ENCODE results near the gene SERPINE1. TPM values are rescaled to one million over a fixed set of nuclear protein-coding genes. Genes with fewer than 3 reads are reported as not detected.
"Not testable (repeated sequence)": the region's sequence is repeated elsewhere in the genome, so short reads cannot be mapped to it uniquely, and the experiment has no call there.

Gene SERPINE1
- total RNA-seq, 1 experiment from 2014 or later = 42.4 TPM

DNA sequence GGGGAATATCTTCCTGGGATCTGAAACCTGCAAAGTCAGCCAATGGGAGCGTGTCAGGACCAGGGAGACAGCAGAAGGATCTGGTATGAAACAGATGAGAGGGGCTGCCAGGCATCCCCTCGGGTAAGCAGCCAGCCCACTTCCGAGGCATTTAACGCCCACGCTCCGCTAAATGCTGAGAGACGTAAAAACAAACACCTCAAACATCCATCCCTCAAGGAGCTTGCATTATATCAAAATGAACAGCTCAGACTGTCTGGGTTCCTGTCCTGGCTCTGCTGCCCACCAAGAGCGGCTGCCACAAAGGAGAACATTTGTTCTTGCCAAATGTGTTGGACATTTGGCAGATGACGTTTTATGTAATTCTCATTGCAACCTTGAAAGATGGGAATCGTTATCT, 7.0 kb upstream of the SERPINE1 start:
- no peak for DNase-seq (ENCODE audit: low read depth)
- in situ Hi-C loops (cut with HindIII; ENCODE audit: low pct_unique_long_range_greater_than_20kb, low sequenced_read_pairs) = no loop called here

DNA sequence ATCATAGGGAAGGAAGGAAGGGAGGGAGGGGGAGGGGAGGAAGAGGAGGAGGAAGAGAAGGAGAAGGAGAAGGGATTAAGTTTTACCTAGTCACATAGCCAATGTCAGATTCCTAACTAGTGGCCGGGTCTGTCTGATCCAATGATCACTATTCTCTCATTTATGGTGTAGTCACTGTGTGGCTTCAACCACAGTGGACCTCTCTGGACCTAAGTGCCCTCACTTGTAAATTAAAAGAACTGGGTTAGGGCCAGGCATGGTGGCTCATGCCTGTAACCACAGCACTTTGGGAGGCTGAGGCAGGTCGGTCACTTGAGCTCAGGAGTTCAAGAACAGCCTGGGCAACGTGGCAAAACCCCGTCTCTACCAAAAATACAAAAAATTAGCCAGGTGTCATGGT, 6.6 kb upstream of the SERPINE1 start:
- in situ Hi-C loops (cut with HindIII; ENCODE audit: low pct_unique_long_range_greater_than_20kb, low sequenced_read_pairs) = no loop called here
- DNase-seq (ENCODE audit: low read depth) = no peak

- in situ Hi-C loops (cut with HindIII; ENCODE audit: low pct_unique_long_range_greater_than_20kb, low sequenced_read_pairs); DNase-seq (ENCODE audit: low read depth): not testable (repeated sequence)
These were observed 5.3 kb upstream of the SERPINE1 start for GRCh38 chr7:101121631-101121990.

- DNase-seq (ENCODE audit: low read depth) = peak; percentile 90
- in situ Hi-C loops (cut with HindIII; ENCODE audit: low pct_unique_long_range_greater_than_20kb, low sequenced_read_pairs) = no loop called here
These were observed 4.6 kb upstream of the SERPINE1 start for GRCh38 chr7:101121991-101122932.

DNA sequence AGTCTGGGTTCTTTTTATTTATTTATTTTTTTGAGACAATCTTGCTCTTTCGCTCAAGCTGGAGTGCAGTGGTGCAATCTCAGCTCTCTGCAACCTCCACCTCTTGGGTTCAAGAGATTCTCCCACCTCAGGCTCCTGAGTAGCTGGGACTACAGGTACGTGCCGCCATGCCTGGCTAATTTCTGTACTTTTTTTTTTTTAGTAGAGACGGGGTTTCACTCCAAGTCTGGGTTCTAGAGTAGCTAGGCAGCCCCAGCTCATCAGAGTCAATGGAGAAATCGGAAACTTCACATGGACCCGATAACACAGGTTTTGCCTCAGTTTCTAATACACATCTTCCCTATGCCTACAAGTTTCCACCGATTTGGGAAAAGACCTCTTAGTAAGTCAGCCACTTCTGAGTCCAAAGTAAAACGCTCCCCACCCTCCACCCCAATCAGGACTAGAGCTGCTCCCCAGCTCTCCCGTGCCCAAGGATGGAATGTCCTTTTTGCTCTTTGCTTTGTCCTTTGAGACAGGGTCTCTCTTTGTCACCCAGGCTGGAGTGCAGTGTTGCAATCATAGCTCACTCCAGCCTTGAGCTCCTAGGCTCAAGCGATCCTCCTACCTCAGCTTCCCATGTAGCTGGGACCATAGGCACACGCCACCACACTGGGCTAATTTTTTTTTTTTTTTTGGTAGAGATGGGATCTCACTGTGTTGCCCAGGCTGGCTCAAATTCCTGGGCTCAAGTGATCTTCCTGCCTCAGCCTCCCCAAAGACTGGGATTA, 3.8 kb upstream of the SERPINE1 start:
- no peak for DNase-seq (ENCODE audit: low read depth)
- in situ Hi-C loops (cut with HindIII; ENCODE audit: low pct_unique_long_range_greater_than_20kb, low sequenced_read_pairs) = no loop called here

DNA sequence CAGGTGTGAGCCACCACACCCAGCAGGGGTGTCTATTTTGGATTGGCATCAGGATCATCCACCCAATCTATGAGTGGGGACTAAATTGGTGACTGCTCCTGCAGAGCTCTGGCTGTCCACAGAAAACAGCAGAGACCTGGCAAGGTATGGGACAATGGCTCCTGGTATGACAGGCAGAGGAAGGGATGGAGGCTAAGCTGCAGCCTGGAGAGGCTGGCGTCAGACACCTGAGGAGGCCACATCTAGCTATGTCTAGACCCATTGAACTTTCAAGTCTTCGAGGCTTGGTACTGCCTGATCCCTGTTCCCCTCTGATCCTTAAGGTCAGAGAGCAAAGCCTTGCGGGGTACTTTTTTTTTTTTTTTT, 3.2 kb upstream of the SERPINE1 start:
- in situ Hi-C loops (cut with HindIII; ENCODE audit: low pct_unique_long_range_greater_than_20kb, low sequenced_read_pairs) = no loop called here
- no peak for DNase-seq (ENCODE audit: low read depth)

- in situ Hi-C loops (cut with HindIII; ENCODE audit: low pct_unique_long_range_greater_than_20kb, low sequenced_read_pairs) = no loop called here
- DNase-seq (ENCODE audit: low read depth) = peak; percentile 75
These were observed 2.4 kb upstream of the SERPINE1 start for GRCh38 chr7:101124376-101125056.

- peak; percentile 96 for DNase-seq (ENCODE audit: low read depth)
- in situ Hi-C loops (cut with HindIII; ENCODE audit: low pct_unique_long_range_greater_than_20kb, low sequenced_read_pairs) = no loop called here
These were observed 784 bp upstream of the SERPINE1 start for GRCh38 chr7:101125989-101126650.

DNA sequence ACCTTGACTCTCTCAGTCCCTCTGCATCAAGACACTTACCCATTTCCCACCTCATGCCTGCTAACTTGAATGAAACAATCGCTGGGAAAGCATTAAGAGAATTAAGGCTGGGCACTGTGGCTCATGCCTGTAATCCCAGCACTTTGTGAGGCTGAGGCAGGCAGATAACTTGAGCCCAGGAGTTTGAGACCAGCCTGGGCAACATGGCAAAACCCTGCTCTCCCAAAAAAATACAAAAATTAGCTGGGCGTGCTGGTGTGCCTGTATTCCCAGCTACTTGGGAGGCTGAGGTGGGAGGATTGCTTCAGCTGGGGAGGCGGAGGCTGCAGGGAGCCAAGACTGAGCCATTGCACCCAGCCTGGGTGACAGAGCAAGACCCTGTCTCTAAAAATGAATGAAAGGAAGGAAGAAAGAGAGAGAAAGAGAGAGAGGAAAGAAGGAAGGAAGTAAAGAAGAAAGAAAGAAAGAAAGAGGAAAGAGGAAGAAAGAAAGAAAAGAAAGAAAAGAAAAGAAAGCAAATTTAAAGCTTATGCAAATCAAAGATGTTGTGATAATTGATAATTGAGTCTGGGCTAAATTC, 646 bp downstream of the SERPINE1 start:
- in situ Hi-C loops (cut with HindIII; ENCODE audit: low pct_unique_long_range_greater_than_20kb, low sequenced_read_pairs) = no loop called here

GRCh38 chr7:101128040-101128834, 1.3 kb downstream of the SERPINE1 start:
- in situ Hi-C loops (cut with HindIII; ENCODE audit: low pct_unique_long_range_greater_than_20kb, low sequenced_read_pairs) = no loop called here
- no peak for DNase-seq (ENCODE audit: low read depth)

More for the DNA sequence above, 646 bp downstream of the SERPINE1 start:
- no peak for DNase-seq (ENCODE audit: low read depth)

DNA sequence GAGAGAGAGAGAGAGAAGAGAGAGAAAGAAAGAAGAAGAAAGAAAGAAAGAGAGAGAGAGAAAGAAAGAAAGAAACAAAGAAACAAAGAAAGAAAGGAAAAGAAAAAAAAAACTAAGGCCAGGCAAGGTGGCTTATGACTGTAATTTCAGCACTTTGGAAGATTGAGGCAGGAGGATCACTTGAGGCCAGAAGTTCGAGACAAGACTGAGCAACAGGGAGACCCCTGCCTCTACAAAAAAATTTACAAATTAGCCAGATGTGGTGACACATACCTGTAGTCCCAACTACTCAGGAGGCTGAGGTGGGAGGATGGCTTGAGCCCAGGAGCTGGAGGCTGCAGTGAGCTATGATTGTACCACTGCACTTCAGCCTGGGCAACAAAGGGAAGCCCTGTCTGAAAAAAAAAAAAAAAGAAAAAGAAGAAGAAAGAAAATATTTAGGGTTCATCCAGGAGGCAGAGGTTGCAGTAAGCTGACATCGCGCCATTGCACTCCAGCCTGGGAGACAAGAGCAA, 2.8 kb downstream of the SERPINE1 start:
- in situ Hi-C loops (cut with HindIII; ENCODE audit: low pct_unique_long_range_greater_than_20kb, low sequenced_read_pairs) = no loop called here
- DNase-seq (ENCODE audit: low read depth) = no peak

GRCh38 chr7:101132626-101133600, 6.0 kb downstream of the SERPINE1 start:
- in situ Hi-C loops (cut with HindIII; ENCODE audit: low pct_unique_long_range_greater_than_20kb, low sequenced_read_pairs); DNase-seq (ENCODE audit: low read depth): not testable (repeated sequence)

DNA sequence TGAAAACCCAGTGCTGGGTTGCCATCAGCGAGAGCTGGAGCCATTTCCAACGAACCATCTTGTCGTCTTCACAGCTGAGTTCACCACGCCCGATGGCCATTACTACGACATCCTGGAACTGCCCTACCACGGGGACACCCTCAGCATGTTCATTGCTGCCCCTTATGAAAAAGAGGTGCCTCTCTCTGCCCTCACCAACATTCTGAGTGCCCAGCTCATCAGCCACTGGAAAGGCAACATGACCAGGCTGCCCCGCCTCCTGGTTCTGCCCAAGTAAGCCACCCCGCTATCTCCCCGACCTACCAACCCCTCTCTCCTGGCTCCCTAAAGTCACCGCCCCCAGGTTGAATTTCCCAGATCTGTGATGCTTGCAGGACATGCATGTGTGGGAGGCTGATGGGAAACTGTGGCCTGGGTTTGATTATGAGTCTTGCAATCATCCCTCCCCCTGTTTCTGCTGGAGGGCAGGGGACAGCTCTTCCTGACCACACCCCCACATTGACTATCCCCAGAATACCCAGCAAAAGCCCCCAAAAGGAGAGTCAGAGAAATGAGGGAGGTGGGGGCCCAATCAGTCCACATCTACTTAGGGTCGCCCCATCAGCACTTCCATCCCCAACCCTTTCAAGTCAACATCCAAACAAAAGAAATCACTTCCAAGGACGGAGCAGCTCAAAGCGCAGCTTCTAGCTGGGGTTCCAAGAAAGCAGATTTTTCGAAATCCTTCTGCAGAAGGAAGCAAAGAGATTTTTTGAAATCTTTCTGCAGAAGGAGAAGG, 6.9 kb downstream of the SERPINE1 start:
- no peak for DNase-seq (ENCODE audit: low read depth)
- in situ Hi-C loops (cut with HindIII; ENCODE audit: low pct_unique_long_range_greater_than_20kb, low sequenced_read_pairs) = no loop called here

GRCh38 chr7:101134399-101134980, 7.6 kb downstream of the SERPINE1 start:
- in situ Hi-C loops (cut with HindIII; ENCODE audit: low pct_unique_long_range_greater_than_20kb, low sequenced_read_pairs) = no loop called here

GRCh38 chr7:101137651-101138212, 10.8 kb downstream of the SERPINE1 start:
- in situ Hi-C loops (cut with HindIII; ENCODE audit: low pct_unique_long_range_greater_than_20kb, low sequenced_read_pairs) = no loop called here

More at GRCh38 chr7:101134399-101134980, 7.6 kb downstream of the SERPINE1 start:
- DNase-seq (ENCODE audit: low read depth) = no peak

More at GRCh38 chr7:101137651-101138212, 10.8 kb downstream of the SERPINE1 start:
- DNase-seq (ENCODE audit: low read depth) = no peak

Data from Caki2 (cell line).